Measurements from ENCODE around the gene VTI1B.

The VTI1B gene

GRCh38 chr14:67679006-67679405 is 4.6 kb upstream of the VTI1B start:
- DNase-seq (ENCODE audit: low read depth), result no peak

GRCh38 chr14:67675219-67675582 is 769 bp upstream of the VTI1B start:
- DNase-seq (ENCODE audit: low read depth), result no peak

GRCh38 chr14:67674139-67674479 is 323 bp downstream of the VTI1B start:
- peak; percentile 24 for DNase-seq (ENCODE audit: low read depth)

- DNase-seq (ENCODE audit: low read depth), result no peak
Observed at GRCh38 chr14:67673451-67673850, 981 bp downstream of the VTI1B start.

DNA sequence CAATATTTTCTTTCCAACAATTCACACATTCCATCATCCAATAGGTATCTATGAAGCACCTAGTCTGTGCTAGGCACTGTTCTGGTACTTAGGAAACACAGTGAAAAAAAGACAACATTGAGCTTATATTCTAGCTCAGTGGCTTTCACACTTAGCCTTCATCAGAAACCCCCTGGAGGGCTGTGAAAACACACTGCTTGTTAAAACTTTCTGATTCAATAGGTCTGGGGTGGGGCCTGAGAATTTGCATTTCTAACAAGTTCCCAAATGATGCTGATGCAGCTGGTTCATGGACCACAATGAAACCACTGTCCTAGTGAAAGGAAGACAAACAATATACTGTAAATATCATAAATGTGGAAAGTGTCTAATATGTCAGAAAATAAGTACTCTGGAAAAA is 5.9 kb downstream of the VTI1B start:
- DNase-seq (ENCODE audit: low read depth), result no peak

DNA sequence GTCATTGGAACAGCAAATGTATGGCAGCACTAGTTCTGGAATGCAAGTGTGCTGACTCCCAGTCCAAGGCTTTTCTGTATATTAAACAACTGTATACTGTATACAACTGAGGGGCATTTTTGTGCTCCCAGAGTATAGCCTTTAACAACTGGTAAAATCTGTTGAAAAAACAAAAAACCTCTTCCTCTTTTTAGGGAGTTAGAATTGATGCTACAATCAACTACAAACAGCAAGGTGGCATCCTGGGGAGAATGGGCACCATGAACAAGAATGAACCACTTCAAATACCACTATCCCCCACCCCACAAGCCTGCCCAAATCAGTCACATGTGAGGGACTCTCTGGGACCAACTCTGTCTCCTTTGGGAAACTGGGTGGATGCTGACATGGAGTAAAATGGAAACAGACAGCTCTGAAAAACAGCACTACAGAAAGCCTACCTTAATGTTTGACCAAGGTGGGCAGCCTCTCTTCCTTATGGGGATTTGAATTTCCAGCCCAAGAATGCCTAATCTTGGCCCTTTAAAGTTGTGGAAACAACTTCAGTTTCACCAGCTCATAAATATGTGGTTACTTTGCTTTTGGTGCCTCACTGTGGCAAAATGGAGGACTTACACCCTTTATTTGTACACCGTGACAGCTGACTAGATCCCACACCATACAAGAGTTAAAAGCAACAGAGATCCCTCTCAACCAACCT is 7.5 kb downstream of the VTI1B start:
- DNase-seq (ENCODE audit: low read depth), result peak; percentile 26

DNA sequence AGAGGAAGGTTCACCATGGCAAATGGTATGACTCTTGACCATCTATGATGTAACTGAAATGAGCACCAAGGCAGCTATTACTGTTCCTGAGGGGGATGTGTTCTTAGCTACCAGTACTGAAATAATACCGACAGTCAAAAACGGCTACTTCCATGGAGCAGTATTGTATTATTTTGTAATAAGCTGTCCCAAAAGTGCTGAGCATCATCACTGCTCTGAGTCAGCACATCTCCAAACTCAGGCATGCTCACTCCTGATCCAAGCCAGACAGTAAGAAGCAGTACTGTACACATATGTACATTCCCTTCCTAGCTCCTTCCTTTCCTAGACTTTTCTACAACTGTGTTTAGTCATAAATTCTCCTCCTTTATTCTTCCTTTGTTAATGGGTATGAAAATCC is 8.6 kb downstream of the VTI1B start:
- DNase-seq (ENCODE audit: low read depth), result no peak

DNA sequence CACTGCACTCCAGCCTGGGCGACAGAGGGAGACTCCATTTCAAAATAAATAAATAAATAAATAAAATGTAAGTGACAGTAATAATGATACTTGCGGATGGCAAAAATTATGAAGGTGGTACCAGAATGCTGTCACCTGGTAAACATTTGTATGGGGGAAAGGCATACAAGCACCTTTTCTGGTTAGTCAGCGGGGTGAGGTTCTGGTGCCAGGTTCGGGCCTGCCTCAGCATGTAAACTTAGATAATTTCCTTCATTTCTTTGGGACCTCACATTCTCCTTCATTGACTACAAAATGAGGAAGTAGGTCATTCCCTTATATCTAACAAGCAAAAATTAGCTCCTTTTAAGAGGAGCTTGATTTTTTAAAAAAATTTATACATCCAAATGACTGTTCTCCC is 10.8 kb downstream of the VTI1B start:
- no peak for DNase-seq (ENCODE audit: low read depth)

DNA sequence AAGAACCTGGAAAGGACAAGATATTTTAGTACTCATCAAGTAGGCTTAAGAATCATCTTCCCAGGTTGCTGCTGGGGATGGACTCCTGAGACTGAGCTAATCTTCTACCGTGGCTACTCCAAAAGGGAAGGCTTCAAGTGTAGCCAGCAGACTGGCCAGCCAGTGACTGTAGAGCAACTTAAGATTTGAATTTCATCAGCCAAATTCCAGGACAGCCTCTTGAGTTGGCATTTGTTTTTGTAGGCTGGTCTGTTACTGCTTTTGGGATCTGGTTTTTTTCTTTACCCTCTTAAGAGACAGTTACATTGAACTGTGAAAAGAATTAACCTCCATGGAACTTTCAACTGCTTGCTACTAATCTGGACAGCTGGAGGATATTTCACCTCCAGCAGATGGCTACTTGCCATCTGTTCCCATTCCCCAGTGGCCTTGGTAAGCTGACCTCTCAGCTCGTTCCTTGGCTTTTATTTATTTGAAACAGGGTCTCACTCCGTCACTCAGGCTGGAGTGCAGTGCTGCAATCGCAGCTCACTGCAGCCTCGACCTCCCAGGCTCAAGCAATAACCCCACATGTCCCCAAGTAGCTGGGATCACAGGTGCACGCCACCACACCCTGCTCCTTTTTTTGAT is 20.7 kb downstream of the VTI1B start:
- no peak for DNase-seq (ENCODE audit: low read depth)

- no peak for DNase-seq (ENCODE audit: low read depth)
Observed at GRCh38 chr14:67652189-67652588, 22.2 kb downstream of the VTI1B start.

DNA sequence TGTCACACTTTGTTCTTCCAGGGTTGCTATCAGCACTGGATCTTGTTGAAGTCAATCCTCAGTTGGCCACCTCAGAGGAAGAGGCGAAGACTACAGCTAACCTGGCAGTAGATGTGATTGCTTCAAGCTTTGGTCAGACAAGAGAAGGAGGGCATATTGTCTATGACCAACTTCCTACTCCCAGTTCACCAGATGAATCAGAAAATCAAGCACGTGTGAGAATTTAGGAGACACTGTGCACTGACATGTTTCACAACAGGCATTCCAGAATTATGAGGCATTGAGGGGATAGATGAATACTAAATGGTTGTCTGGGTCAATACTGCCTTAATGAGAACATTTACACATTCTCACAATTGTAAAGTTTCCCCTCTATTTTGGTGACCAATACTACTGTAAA is 23.7 kb downstream of the VTI1B start:
- DNase-seq (ENCODE audit: low read depth), result peak; percentile 76

DNA sequence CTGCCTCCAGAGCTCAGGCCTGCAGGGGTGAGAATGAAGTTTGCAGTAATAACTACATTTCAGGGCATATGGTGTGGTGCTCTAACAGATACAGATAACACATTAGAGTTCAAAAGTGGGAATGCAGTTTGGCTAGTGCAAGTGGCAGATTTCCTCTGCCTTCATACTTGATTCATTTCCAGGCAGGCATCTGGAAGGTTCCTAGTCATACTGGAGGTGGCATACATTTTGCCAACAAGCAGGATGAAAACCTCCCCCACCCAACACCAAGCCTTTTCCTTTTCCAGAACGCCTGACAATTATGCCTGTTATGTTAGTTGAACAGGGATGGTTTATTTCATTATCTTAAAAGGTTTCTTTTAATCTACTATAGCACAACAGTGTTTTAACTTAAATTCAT is 24.3 kb downstream of the VTI1B start:
- no peak for DNase-seq (ENCODE audit: low read depth)

GRCh38 chr14:67646131-67646530 is 28.3 kb downstream of the VTI1B start:
- no peak for DNase-seq (ENCODE audit: low read depth)

DNA sequence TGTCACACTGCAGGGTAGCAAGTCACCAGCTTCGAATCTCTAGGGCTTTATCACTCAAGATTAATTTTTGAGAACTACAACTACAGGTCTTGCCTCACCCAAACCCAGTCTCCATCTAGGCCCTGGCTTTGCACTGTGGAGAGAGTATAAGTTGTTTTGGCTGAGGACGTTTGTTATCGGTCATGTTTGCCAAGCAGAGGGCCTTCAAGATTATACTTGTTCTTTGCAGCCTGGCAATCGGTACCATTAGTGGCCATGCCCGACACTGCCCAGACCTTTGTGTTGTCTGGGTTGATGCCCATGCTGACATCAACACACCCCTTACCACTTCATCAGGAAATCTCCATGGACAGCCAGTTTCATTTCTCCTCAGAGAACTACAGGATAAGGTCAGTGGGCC is 29.0 kb downstream of the VTI1B start:
- no peak for DNase-seq (ENCODE audit: low read depth)

DNA sequence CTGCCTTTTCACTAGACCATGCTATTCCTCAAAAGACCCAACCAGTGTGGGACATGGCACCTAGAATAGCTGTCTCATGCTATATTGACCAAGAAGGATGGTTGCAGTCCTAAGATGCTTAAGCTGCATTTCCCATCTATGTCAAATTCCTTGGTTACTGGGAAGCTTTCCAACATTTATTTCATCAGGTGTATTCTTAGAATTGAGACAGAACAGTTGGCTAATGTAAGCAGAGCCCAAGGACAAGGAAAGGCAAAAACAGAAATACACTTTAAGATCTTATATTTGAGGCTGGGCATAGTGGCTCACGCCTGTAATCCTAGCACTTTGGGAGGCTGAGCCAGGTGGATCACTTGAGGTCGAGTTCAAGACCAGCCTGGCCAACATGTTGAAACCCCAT is 30.0 kb downstream of the VTI1B start:
- no peak for DNase-seq (ENCODE audit: low read depth)

GRCh38 chr14:67643713-67644112 is 30.7 kb downstream of the VTI1B start:
- no peak for DNase-seq (ENCODE audit: low read depth)

DNA sequence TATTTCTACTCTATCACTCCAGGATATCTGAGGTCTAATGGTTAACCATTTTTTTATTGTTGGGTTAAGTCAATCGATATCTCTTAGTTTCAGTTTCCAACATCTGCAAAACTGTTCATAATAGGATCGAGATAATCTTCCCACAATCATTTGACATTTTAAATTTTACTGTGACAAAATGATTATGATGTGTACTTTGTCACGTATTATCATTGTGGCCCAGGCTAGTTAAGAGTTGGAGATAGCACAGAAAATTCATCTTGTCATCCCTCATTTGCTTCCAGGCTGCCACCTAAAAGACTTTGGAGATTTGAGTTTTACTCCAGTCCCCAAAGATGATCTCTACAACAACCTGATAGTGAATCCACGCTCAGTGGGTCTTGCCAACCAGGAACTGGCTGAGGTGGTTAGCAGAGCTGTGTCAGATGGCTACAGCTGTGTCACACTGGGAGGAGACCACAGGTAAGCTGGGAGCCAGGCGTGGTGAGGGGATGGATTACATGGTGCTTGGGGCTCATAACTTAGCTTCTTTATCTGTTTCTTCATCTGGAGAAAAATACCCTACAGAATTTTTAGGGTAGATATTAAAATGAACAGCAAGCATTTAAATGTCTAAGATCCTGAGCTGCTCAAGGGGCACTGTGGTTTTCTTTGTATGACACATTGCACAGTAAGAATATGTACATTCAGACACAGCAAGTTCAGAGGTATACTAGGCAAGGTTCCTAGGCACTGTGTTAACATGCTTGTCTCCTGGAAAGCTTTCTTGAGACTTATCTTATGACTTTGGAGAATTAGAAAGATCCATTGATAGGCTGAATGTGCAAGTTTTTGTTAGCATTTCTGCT is 32.3 kb downstream of the VTI1B start:
- no peak for DNase-seq (ENCODE audit: low read depth)

DNA sequence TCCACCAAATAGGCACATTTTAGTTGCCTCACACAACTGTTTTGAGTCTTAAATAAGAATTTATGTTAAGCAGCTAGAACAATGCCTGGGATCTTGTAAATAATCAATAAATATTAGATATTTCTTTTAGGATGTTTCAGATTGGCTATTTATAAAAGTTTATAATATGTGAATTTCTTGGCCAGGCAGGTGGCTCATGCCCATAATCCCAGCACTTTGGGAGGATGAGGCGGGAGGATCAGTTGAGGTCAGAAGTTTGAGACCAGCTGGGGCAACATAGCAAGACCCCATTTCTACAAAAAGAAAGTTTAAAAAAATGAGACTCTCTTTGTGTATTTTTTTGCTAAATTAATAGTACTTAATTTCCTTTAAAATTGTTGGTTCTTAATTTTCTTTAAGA is 33.0 kb downstream of the VTI1B start:
- no peak for DNase-seq (ENCODE audit: low read depth)

GRCh38 chr14:67638642-67639041 is 35.8 kb downstream of the VTI1B start:
- DNase-seq (ENCODE audit: low read depth), result no peak

DNA sequence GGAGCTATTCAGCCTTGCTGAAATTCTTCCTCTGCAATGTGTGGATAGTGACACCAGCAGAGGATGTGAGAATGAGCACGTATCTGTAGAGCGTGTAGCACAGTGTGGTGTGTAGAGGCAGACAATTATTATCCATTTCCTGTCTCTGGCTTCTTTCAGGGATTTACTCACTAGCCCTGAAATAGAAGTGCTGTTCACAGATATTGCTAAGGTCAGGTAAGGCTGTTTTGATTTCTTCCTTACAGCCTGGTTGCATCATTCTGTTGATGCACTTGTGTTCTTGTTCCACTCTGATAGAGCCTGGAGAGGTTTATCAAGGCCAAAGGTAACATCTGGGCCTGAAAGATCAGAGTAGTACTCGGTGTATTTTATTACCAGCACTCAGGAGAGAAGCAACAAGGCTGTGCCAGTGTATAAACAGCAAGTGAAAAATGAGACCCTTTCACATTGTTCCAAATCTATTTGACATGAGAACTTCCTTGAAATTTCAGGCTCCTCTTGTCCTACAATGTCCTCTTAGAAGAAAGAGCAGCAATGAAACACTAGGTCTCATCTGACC is 38.0 kb downstream of the VTI1B start:
- DNase-seq (ENCODE audit: low read depth), result no peak

DNA sequence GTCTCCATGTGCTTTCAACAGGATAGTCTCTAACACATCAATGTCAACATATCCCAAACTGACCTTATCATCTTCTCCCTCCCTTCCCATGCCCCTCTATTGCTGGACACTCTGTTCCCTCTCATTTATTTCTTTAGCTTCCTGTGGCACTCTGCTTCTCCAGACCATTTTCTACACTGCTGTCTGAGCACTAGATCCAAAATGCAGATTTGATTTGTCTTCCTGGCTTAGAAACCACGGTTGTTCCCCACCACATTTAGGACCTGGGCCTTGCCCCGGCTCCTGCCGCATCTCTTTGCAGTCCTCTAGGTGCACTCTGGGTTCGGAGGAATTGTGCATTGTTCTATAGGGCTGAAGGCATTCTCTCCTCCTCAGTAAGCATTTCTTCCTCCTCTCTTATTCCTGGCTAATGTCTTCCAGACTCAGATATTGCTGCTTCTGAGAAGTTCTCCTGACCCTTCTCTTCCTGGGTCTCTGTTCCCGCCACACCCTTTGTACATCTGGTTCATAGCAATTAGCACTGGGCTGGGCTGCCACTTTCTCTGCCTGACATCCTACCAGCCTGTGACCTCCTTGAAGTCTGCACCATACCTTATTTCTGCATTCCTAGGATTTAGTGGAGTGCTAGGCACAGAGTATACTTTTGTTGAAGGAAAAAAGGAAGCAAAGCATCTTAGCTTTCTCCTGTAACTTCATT is 40.8 kb downstream of the VTI1B start:
- no peak for DNase-seq (ENCODE audit: low read depth)

GRCh38 chr14:67630938-67631337 is 43.5 kb downstream of the VTI1B start:
- no peak for DNase-seq (ENCODE audit: low read depth)
